ENCODE results near the gene MED12L. TPM values are rescaled to one million over a fixed set of nuclear protein-coding genes. Genes with fewer than 3 reads are reported as not detected.

Gene MED12L
- total and polyA plus RNA-seq, 9 of the 15 experiments (the other 6 are each of a cell fraction or from before 2014, with no cell fraction given): not detected

DNA sequence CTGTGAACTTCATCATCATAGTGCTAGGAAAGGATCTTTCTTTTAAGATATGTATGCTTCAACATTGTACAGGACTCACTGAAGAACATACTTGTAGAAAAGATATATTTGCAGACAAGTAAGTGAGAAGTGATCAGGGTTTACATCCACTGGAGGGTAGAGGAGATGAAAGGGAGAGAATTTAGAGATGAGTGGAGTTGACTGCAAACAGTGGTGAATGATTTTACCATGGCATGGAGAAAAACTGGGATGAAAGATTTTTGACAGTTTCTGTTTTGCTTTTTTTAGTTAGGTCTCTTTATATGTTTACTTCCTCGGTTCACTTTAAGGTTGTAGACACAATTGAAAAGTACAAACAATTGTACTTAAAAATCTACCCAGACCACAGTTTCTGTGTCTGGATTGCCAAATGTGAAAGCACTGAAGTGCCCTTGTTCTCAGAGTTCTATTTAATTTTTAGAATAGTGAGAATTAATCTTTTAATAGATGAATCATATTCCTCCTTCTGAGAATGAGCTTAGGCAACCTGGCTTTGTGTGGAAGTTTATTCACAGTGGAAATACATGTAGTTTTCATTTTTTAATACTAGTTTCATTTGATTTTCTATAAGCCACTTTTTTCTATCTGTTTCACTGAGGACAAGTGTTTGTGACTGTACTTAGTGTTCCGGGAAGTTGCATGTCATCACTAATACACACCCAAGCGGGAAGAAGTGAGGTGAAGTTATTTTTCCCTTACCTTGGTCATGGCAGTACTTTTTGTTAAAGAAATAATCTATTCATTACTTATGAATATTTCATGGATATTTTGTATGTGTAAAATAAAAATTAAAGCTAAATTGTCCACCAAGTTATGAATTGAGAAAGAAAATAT, 119.3 kb downstream of the MED12L start:
- Histone ChIP-seq H4K20me1 (replicated peaks; ENCODE audit: control insufficient read depth, insufficient read depth, low read length) (no peaks in the 10 kb centered on the region), H3K36me3 (ENCODE audit: control insufficient read depth, insufficient read depth, low read length) (no peaks in the 10 kb centered on the region), H3K27me3 (ENCODE audit: control insufficient read depth in 2 of 2, insufficient read depth in 2 of 2, low read length in 2 of 2) (no peaks in the 10 kb centered on the region; a peak in 2 of 5 replicates), H3K4me3 (no peak overlapping the region), H3K9me3 (replicated peaks; ENCODE audit: control insufficient read depth, insufficient read depth, low read depth, low read length) (no peaks in the 10 kb centered on the region), H3K4me2 (ENCODE audit: insufficient read depth, low read length) (no peak overlapping the region), H3K27ac (ENCODE audit: extremely low read depth, low read depth, low read length) (no peak overlapping the region), H3K9me1 (ENCODE audit: control insufficient read depth, insufficient read depth, low read length) (no peaks in the 10 kb centered on the region), H3K4me1 (replicated peaks in 1 of 2; ENCODE audit: control insufficient read depth in 2 of 2, insufficient read depth in 2 of 2, low read length in 2 of 2) (no peaks in the 10 kb centered on the region), H3K9ac (ENCODE audit: insufficient read depth in 1 of 2, low read depth in 2 of 2, low read length in 2 of 2) (no peak overlapping the region), H3K79me2 (ENCODE audit: control insufficient read depth, insufficient read depth, low read length) (no peaks in the 10 kb centered on the region), H2AFZ (ENCODE audit: low read depth, low read length) (no peak overlapping the region)
- ChIA-PET POLR2A (no interaction called here), CTCF (ENCODE audit: low intra/inter-chr PET ratio) (no interaction called here)
- WGBS (ENCODE audit: insufficient coverage, low coverage, missing lambda C conversion rate): 0% methylated on average over 3 of the region's 3 CpGs
- DNase-seq (ENCODE audit: extremely low read depth in 1 of 4, low spot score in 3 of 4) (no peak), ATAC-seq (no peak), FAIRE-seq (no peak)
- intact Hi-C loops (cut with micrococcal nuclease): no loop called here
- BruUV-seq (replicated peaks): no TSS peak
- in situ Hi-C loops (cut with MboI): no loop called here
- TF ChIP-seq KHSRP (IDR thresholded peaks at IDR 0.05) (no peak), ELF2 (CRISPR knock-in tag; IDR thresholded peaks at IDR 0.05) (no peak), HDAC3 (IDR thresholded peaks at IDR 0.05; ENCODE audit: borderline replicate concordance, partially characterized antibody) (no peak), ZNF785 (CRISPR knock-in tag; IDR thresholded peaks at IDR 0.05) (no peak), LCOR (CRISPR knock-in tag; IDR thresholded peaks at IDR 0.05) (no peak), ARID2 (IDR thresholded peaks at IDR 0.05) (no peak)
- TF ChIP-seq, protein P1, sequence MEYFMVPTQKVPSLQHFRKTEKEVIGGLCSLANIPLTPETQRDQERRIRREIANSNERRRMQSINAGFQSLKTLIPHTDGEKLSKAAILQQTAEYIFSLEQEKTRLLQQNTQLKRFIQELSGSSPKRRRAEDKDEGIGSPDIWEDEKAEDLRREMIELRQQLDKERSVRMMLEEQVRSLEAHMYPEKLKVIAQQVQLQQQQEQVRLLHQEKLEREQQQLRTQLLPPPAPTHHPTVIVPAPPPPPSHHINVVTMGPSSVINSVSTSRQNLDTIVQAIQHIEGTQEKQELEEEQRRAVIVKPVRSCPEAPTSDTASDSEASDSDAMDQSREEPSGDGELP (CRISPR knock-in tag; IDR thresholded peaks at IDR 0.05; ENCODE audit: borderline replicate concordance): no peak
- TF ChIP-seq, protein P2, sequence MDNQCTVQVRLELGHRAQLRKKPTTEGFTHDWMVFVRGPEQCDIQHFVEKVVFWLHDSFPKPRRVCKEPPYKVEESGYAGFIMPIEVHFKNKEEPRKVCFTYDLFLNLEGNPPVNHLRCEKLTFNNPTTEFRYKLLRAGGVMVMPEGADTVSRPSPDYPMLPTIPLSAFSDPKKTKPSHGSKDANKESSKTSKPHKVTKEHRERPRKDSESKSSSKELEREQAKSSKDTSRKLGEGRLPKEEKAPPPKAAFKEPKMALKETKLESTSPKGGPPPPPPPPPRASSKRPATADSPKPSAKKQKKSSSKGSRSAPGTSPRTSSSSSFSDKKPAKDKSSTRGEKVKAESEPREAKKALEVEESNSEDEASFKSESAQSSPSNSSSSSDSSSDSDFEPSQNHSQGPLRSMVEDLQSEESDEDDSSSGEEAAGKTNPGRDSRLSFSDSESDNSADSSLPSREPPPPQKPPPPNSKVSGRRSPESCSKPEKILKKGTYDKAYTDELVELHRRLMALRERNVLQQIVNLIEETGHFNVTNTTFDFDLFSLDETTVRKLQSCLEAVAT (IDR thresholded peaks at IDR 0.05): no peak
- TF ChIP-seq, protein P3, sequence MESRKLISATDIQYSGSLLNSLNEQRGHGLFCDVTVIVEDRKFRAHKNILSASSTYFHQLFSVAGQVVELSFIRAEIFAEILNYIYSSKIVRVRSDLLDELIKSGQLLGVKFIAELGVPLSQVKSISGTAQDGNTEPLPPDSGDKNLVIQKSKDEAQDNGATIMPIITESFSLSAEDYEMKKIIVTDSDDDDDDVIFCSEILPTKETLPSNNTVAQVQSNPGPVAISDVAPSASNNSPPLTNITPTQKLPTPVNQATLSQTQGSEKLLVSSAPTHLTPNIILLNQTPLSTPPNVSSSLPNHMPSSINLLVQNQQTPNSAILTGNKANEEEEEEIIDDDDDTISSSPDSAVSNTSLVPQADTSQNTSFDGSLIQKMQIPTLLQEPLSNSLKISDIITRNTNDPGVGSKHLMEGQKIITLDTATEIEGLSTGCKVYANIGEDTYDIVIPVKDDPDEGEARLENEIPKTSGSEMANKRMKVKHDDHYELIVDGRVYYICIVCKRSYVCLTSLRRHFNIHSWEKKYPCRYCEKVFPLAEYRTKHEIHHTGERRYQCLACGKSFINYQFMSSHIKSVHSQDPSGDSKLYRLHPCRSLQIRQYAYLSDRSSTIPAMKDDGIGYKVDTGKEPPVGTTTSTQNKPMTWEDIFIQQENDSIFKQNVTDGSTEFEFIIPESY (CRISPR knock-in tag; IDR thresholded peaks at IDR 0.05): no peak
- TF ChIP-seq, protein P4, sequence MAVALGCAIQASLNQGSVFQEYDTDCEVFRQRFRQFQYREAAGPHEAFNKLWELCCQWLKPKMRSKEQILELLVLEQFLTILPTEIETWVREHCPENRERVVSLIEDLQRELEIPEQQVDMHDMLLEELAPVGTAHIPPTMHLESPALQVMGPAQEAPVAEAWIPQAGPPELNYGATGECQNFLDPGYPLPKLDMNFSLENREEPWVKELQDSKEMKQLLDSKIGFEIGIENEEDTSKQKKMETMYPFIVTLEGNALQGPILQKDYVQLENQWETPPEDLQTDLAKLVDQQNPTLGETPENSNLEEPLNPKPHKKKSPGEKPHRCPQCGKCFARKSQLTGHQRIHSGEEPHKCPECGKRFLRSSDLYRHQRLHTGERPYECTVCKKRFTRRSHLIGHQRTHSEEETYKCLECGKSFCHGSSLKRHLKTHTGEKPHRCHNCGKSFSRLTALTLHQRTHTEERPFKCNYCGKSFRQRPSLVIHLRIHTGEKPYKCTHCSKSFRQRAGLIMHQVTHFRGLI (CRISPR knock-in tag; IDR thresholded peaks at IDR 0.05): no peak
- TF ChIP-seq, protein P5, sequence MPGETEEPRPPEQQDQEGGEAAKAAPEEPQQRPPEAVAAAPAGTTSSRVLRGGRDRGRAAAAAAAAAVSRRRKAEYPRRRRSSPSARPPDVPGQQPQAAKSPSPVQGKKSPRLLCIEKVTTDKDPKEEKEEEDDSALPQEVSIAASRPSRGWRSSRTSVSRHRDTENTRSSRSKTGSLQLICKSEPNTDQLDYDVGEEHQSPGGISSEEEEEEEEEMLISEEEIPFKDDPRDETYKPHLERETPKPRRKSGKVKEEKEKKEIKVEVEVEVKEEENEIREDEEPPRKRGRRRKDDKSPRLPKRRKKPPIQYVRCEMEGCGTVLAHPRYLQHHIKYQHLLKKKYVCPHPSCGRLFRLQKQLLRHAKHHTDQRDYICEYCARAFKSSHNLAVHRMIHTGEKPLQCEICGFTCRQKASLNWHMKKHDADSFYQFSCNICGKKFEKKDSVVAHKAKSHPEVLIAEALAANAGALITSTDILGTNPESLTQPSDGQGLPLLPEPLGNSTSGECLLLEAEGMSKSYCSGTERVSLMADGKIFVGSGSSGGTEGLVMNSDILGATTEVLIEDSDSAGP (CRISPR knock-in tag; IDR thresholded peaks at IDR 0.05): no peak
- TF ChIP-seq, protein P6, sequence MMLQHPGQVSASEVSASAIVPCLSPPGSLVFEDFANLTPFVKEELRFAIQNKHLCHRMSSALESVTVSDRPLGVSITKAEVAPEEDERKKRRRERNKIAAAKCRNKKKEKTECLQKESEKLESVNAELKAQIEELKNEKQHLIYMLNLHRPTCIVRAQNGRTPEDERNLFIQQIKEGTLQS (IDR thresholded peaks at IDR 0.05): no peak
- TF ChIP-seq, protein P6 (CRISPR knock-in tag; conservative IDR thresholded peaks at IDR 0.05): no peak

All from K562 (cell line).